Liver (tissue), 9 donors: ENCODE results near the gene KLK2. TPM values are rescaled to one million over a fixed set of nuclear protein-coding genes. Genes with fewer than 3 reads are reported as not detected.

ENCODE experiments used
- DNase-seq: peaks from one replicate; pipeline ENCODE4 v3.0.0-alpha.2; 2017; ENCODE audit warnings: low spot score
- H3K27ac ChIP-seq, 2 donors: one replicate each; pipeline ENCODE4 v1.7.0; 2013; ENCODE audit warnings: inconsistent platforms in 2 of 2, low read length in 2 of 2, control low read depth in 1 of 2, low read depth in 1 of 2, mild to moderate bottlenecking in 1 of 2
- H3K27me3 ChIP-seq, 4 donors: one replicate each; pipeline versions ENCODE4 v1.6.1 to v1.7.0; 2013; ENCODE audit warnings: low read length in 3 of 4, inconsistent platforms in 1 of 4, mild to moderate bottlenecking in 1 of 4, moderate library complexity in 1 of 4; ENCODE audit not compliant: control insufficient read depth in 4 of 4, insufficient read depth in 4 of 4
- H3K36me3 ChIP-seq, 4 donors: one replicate each; pipeline versions ENCODE4 v1.6.1 to v1.7.0; 2013; ENCODE audit warnings: low read length in 3 of 4, mild to moderate bottlenecking in 3 of 4, low read depth in 1 of 4, moderate library complexity in 1 of 4; ENCODE audit not compliant: control insufficient read depth in 4 of 4, insufficient read depth in 3 of 4
- H3K4me1 ChIP-seq, 4 donors: one replicate each; pipeline versions ENCODE4 v1.6.1 to v1.7.0; 2013; ENCODE audit warnings: low read length in 3 of 4, mild to moderate bottlenecking in 3 of 4, moderate library complexity in 1 of 4; ENCODE audit not compliant: control insufficient read depth in 4 of 4, insufficient read depth in 4 of 4
- H3K4me3 ChIP-seq, 3 donors: one replicate each; pipeline versions ENCODE4 v1.6.1 to v1.7.0; 2013; ENCODE audit warnings: low read length in 3 of 3, control low read depth in 1 of 3, low read depth in 1 of 3, mild to moderate bottlenecking in 1 of 3
- H3K9ac ChIP-seq, 2 donors: one replicate each; pipeline ENCODE4 v1.7.0; 2013; ENCODE audit warnings: low read length in 2 of 2, mild to moderate bottlenecking in 2 of 2, moderate library complexity in 2 of 2, control low read depth in 1 of 2, low read depth in 1 of 2
- H3K9me3 ChIP-seq, 4 donors: one replicate each; pipeline versions ENCODE4 v1.6.1 to v1.7.0; 2013; ENCODE audit warnings: low read length in 3 of 4; ENCODE audit not compliant: control insufficient read depth in 4 of 4
- CTCF ChIP-seq: fragments of 150-350 bp; IDR thresholded peaks from 2 replicates; pipeline ENCODE4 v1.5.1; 2017; ENCODE audit warnings: improper control_type of control experiment, low read depth, low read length; ENCODE audit not compliant: missing input control
- EGR1 ChIP-seq, 2 donors: IDR thresholded peaks; 2 replicates each; pipeline ENCODE4 v1.6.1; 2016 to 2018; ENCODE audit warnings: antibody characterized with exemption in 2 of 2, low read depth in 2 of 2
- FOXA1 ChIP-seq: IDR thresholded peaks from 2 replicates; pipeline ENCODE4 v1.6.1; 2016; ENCODE audit warnings: antibody characterized with exemption
- FOXA2 ChIP-seq: IDR thresholded peaks from 2 replicates; pipeline ENCODE4 v1.6.1; 2016; ENCODE audit warnings: antibody characterized with exemption
- GABPA ChIP-seq, 2 donors: IDR thresholded peaks in 1 of 2; conservative IDR thresholded peaks in 1 of 2; 2 replicates each; pipeline ENCODE4 v1.6.1; 2016; ENCODE audit warnings: antibody characterized with exemption in 2 of 2, mild to moderate bottlenecking in 1 of 2, moderate library complexity in 1 of 2
- HNF4A ChIP-seq, 2 donors: conservative IDR thresholded peaks; 2 replicates each; pipeline ENCODE4 v1.6.1; 2016; ENCODE audit warnings: antibody characterized with exemption in 2 of 2, mild to moderate bottlenecking in 2 of 2
- HNF4G ChIP-seq: IDR thresholded peaks from 2 replicates; pipeline ENCODE4 v1.6.1; 2016; ENCODE audit warnings: antibody characterized with exemption
- JUND ChIP-seq, 2 donors: IDR thresholded peaks; 2 replicates each; pipeline ENCODE4 v1.6.1; 2016; ENCODE audit warnings: antibody characterized with exemption in 2 of 2
- RAD21 ChIP-seq, 2 donors: IDR thresholded peaks; 2 replicates each; pipeline ENCODE4 v1.6.1; 2016; ENCODE audit warnings: antibody characterized with exemption in 2 of 2, mild to moderate bottlenecking in 2 of 2
- RXRA ChIP-seq, 2 donors: IDR thresholded peaks; 2 replicates each; pipeline ENCODE4 v1.6.1; 2017 to 2018; ENCODE audit warnings: antibody characterized with exemption in 2 of 2, mild to moderate bottlenecking in 1 of 2
- SP1 ChIP-seq: IDR thresholded peaks from 2 replicates; pipeline ENCODE4 v1.6.1; 2018; ENCODE audit warnings: antibody characterized with exemption, mild to moderate bottlenecking
- TAF1 ChIP-seq: conservative IDR thresholded peaks from 2 replicates; pipeline ENCODE4 v1.6.1; 2016; ENCODE audit warnings: antibody characterized with exemption, mild to moderate bottlenecking
- YY1 ChIP-seq: IDR thresholded peaks from 2 replicates; pipeline ENCODE4 v1.6.1; 2016; ENCODE audit warnings: antibody characterized with exemption, mild to moderate bottlenecking
- ZBTB33 ChIP-seq: IDR thresholded peaks from 2 replicates; pipeline ENCODE4 v1.6.1; 2016; ENCODE audit warnings: antibody characterized with exemption
- WGBS: extraction: QIAGEN DNeasy Blood & Tissue Kit; methylation state at CpG from one replicate; pipeline ENCODE4 v1.1.7; 2013; 5-methylcytosine and 5-hydroxymethylcytosine counted together
- polyA plus RNA-seq, 2 donors: library from polyadenylated mRNA; stranded (reverse) in 1 of 2; unstranded in 1 of 2; fragments of 200-250 nt in 1 of 2; fragments of >200 nt in 1 of 2; fragmentation: Nextera tagmentation in 1 of 2; extraction: Ambion mirVana in 1 of 2; gene quantifications; one replicate each; pipeline versions ENCODE4 v1.2.1 to v1.2.3, GENCODE V29; 2013 to 2015
- total RNA-seq, 2 donors: library from RNA; depleted of rRNA; stranded (reverse); fragments of >200 nt; gene quantifications; one replicate each; pipeline ENCODE4 v1.2.3, GENCODE V29; 2014
- TF ChIP-seq, protein P1 (sequence below): IDR thresholded peaks from 2 replicates; pipeline ENCODE4 v1.6.1; 2016; ENCODE audit warnings: antibody characterized with exemption
- TF ChIP-seq, protein P2 (sequence below): IDR thresholded peaks from 2 replicates; pipeline ENCODE4 v1.6.1; 2016; ENCODE audit warnings: antibody characterized with exemption, mild to moderate bottlenecking
- donor health status: healthy.
- donor health status: healthy.
- donor health status: healthy.
- donor health status: healthy.
- donor health status: healthy.

The KLK2 gene
- total and polyA plus RNA-seq, 4 donors: not detected

GRCh38 chr19:50861496-50862286 is 11.5 kb upstream of the KLK2 start:
- Histone ChIP-seq H3K27me3 (peaks cover 0 to 2% (median 1%) of the 10 kb centered on the region in 4 donors), H3K9ac (no peak overlapping the region), H3K9me3 (peaks cover 0 to 3% (median 0%) of the 10 kb centered on the region in 4 donors), H3K4me3 (no peak overlapping the region), H3K36me3 (no peaks in the 10 kb centered on the region), H3K27ac (no peak overlapping the region), H3K4me1 (no peaks in the 10 kb centered on the region)
- WGBS: 67% methylated on average over 7 of the region's 7 CpGs
- DNase-seq: no peak
- TF ChIP-seq RXRA (IDR thresholded peaks at IDR 0.05): no peak
- no peak for TF ChIP-seq YY1
- TF ChIP-seq HNF4G: no peak
- TF ChIP-seq, protein P1, sequence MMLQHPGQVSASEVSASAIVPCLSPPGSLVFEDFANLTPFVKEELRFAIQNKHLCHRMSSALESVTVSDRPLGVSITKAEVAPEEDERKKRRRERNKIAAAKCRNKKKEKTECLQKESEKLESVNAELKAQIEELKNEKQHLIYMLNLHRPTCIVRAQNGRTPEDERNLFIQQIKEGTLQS: no peak
- TF ChIP-seq, protein P2, sequence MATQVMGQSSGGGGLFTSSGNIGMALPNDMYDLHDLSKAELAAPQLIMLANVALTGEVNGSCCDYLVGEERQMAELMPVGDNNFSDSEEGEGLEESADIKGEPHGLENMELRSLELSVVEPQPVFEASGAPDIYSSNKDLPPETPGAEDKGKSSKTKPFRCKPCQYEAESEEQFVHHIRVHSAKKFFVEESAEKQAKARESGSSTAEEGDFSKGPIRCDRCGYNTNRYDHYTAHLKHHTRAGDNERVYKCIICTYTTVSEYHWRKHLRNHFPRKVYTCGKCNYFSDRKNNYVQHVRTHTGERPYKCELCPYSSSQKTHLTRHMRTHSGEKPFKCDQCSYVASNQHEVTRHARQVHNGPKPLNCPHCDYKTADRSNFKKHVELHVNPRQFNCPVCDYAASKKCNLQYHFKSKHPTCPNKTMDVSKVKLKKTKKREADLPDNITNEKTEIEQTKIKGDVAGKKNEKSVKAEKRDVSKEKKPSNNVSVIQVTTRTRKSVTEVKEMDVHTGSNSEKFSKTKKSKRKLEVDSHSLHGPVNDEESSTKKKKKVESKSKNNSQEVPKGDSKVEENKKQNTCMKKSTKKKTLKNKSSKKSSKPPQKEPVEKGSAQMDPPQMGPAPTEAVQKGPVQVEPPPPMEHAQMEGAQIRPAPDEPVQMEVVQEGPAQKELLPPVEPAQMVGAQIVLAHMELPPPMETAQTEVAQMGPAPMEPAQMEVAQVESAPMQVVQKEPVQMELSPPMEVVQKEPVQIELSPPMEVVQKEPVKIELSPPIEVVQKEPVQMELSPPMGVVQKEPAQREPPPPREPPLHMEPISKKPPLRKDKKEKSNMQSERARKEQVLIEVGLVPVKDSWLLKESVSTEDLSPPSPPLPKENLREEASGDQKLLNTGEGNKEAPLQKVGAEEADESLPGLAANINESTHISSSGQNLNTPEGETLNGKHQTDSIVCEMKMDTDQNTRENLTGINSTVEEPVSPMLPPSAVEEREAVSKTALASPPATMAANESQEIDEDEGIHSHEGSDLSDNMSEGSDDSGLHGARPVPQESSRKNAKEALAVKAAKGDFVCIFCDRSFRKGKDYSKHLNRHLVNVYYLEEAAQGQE: no peak
- no peak for TF ChIP-seq FOXA2
- TF ChIP-seq GABPA (IDR thresholded peaks at IDR 0.05 in 1 of 2, conservative IDR thresholded peaks at IDR 0.05 in 1 of 2): no peak
- TF ChIP-seq ZBTB33: no peak
- TF ChIP-seq HNF4A (conservative IDR thresholded peaks at IDR 0.05): no peak
- no peak for TF ChIP-seq JUND (IDR thresholded peaks at IDR 0.05)
- TF ChIP-seq TAF1: no peak
- no peak for TF ChIP-seq EGR1 (IDR thresholded peaks at IDR 0.05; ENCODE audit: low read depth in 2 of 2)
- TF ChIP-seq SP1: no peak
- no peak for TF ChIP-seq CTCF

DNA sequence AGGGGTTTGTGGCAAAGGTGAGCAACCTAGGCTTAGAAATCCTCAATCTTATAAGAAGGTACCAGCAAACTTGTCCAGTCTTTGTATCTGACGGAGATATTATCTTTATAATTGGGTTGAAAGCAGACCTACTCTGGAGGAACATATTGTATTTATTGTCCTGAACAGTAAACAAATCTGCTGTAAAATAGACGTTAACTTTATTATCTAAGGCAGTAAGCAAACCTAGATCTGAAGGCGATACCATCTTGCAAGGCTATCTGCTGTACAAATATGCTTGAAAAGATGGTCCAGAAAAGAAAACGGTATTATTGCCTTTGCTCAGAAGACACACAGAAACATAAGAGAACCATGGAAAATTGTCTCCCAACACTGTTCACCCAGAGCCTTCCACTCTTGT is 3.8 kb upstream of the KLK2 start:
- H3K4me3 ChIP-seq: no peak overlapping the region

More for the DNA sequence above, 3.8 kb upstream of the KLK2 start:
- TF ChIP-seq CTCF: no peak
- no peak for TF ChIP-seq TAF1
- TF ChIP-seq FOXA2: no peak
- TF ChIP-seq YY1: no peak
- no peak for TF ChIP-seq RXRA (IDR thresholded peaks at IDR 0.05)
- no peak for TF ChIP-seq SP1
- no peak for TF ChIP-seq FOXA1
- TF ChIP-seq JUND (IDR thresholded peaks at IDR 0.05): no peak
- TF ChIP-seq RAD21 (IDR thresholded peaks at IDR 0.05): no peak
- TF ChIP-seq, protein P1: no peak
- TF ChIP-seq EGR1 (IDR thresholded peaks at IDR 0.05; ENCODE audit: low read depth in 2 of 2): no peak
- no peak for TF ChIP-seq ZBTB33
- TF ChIP-seq HNF4A (conservative IDR thresholded peaks at IDR 0.05): no peak
- TF ChIP-seq HNF4G: no peak
- no peaks in the 10 kb centered on the region for H3K9me3 ChIP-seq
- WGBS: 63% methylated on average over 4 of the region's 4 CpGs
- H3K36me3 ChIP-seq: no peaks in the 10 kb centered on the region
- H3K27ac ChIP-seq: no peak overlapping the region
- peaks cover 0 to 13% (median 3%) of the 10 kb centered on the region in 4 donors for H3K27me3 ChIP-seq
- no peak overlapping the region for H3K9ac ChIP-seq
- DNase-seq: no peak
- H3K4me1 ChIP-seq: no peaks in the 10 kb centered on the region
